Fibroblast of peridontal ligament (primary cell): ENCODE results near the gene GPER1.

Experiments
- DNase-seq: peaks from one replicate; pipeline ENCODE4 v3.0.0-alpha.2; 2010; ENCODE audit errors: extremely low read depth

GPER1 gene

GRCh38 chr7:1087465-1087814 is 473 bp upstream of the GPER1 start:
- DNase-seq: peak; percentile 52

- no peak for DNase-seq
Observed at GRCh38 chr7:1090236-1090635, 2.3 kb downstream of the GPER1 start.

- DNase-seq: no peak
Observed at GRCh38 chr7:1090686-1091643, 3.1 kb downstream of the GPER1 start.

DNA sequence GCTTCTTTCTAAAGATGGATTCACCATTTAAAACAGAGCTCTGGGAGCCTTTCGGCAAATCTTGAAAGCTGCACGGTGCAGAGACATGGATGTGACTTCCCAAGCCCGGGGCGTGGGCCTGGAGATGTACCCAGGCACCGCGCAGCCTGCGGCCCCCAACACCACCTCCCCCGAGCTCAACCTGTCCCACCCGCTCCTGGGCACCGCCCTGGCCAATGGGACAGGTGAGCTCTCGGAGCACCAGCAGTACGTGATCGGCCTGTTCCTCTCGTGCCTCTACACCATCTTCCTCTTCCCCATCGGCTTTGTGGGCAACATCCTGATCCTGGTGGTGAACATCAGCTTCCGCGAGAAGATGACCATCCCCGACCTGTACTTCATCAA is 3.7 kb downstream of the GPER1 start:
- DNase-seq: no peak

GRCh38 chr7:1092161-1092632 is 4.3 kb downstream of the GPER1 start:
- DNase-seq: no peak

GRCh38 chr7:1092806-1093501 is 5.0 kb downstream of the GPER1 start:
- DNase-seq: no peak

- no peak for DNase-seq
Observed at GRCh38 chr7:1093502-1093843, 5.6 kb downstream of the GPER1 start.

GRCh38 chr7:1093916-1094508 is 6.1 kb downstream of the GPER1 start:
- no peak for DNase-seq

DNA sequence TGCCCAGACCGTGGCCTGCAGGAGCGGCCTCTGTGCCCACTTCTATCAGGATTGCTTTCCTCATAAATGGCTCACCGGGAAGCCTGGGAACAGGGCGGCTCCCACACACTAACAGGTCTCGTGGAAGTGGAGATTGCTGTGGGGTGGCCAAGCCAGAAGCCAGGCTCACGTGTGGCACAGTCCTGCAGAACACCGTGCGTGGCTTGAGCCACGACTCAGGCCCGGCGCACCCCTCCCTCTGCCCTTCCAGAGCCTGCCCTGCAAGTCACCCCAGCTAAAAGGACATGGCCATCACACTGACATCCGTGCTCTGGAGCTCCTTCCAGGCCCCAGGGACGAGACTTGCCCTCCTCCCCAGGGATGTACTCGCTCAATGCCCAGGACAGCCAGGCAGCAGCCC is 7.0 kb downstream of the GPER1 start:
- no peak for DNase-seq

GRCh38 chr7:1095621-1096155 is 7.8 kb downstream of the GPER1 start:
- DNase-seq: no peak

GRCh38 chr7:1096156-1097119 is 8.5 kb downstream of the GPER1 start:
- DNase-seq: no peak

DNA sequence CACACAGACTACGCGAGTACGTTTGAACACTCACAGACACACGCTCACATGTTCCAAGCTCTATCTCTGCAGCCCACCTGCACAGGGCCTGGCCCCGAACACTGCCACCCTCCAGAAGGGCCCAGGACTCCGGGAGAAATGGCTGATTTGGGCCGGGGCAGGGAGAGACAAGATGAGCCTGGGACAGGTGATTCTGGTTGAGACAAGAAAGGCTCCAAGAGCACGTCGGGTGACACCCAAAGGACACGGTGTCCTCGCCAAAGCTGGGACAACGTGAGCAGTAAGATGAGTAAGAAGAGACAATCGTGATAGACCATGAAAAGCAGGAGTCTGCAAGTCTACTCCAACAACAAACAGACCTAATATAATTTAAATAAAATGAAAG is 9.2 kb downstream of the GPER1 start:
- DNase-seq: no peak

- DNase-seq: no peak
Observed at GRCh38 chr7:1098243-1099153, 10.6 kb downstream of the GPER1 start.

- DNase-seq: no peak
Observed at GRCh38 chr7:1099154-1099542, 11.2 kb downstream of the GPER1 start.

DNA sequence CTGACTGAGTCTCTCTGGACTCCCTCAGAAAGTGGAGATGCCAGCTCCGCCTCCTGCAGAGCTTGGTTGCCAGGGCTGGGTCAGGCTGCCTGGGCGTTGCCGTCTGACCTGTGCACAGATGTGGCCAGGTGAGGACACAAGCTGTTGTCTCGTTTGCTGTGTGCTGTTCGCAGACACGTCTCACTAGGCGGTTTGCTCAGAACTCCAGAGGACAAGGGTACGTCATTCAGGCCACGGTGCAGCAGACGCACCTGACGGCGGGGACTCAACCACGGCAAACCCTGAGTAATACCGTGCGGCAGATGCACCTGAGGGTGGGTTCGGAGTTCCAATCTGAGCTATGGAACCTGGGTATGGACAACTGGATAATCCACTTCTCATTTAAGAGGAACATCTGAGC is 11.7 kb downstream of the GPER1 start:
- DNase-seq: no peak

DNA sequence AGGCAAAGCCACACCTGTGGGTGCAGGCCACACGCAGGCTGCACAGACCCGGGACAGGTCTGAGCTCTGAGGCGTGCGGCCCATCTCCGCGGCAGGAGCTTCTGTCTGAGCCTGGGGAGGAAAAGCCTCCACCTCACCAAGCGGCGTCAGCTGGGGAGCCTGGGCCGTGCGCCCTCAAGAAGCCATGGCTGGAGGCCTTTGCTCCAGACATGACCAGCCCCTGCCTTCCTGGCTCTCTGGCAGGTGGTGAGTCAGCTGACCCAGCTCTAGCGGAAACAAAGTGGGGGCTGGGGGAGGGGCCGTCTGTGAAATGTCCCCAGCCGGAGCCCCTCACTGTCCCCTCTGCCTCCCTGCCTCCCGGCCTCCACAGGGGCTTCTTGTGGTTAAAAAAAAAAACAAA is 12.5 kb downstream of the GPER1 start:
- DNase-seq: no peak

GRCh38 chr7:1100834-1101562 is 13.1 kb downstream of the GPER1 start:
- DNase-seq: no peak

GRCh38 chr7:1101563-1102431 is 13.9 kb downstream of the GPER1 start:
- no peak for DNase-seq
